KMS-11 (cell line): ENCODE measurements around the gene MGMT.

ENCODE experiments used
- H2AFZ ChIP-seq: fragments of 200-600 bp; sonication (generic); 2 replicates; pipeline ENCODE4 v1.6.1; 2016; ENCODE audit warnings: antibody characterized with exemption, mixed run types, low read depth
- H3K27ac ChIP-seq: fragments of 200-600 bp; sonication (generic); 2 replicates; pipeline ENCODE4 v1.6.1; 2016; ENCODE audit warnings: mild to moderate bottlenecking, mixed run types
- H3K27me3 ChIP-seq: fragments of 200-600 bp; sonication (generic); 2 replicates; pipeline ENCODE4 v1.6.1; 2017; ENCODE audit warnings: mild to moderate bottlenecking, low read depth, mixed run types, moderate library complexity; ENCODE audit not compliant: insufficient read depth
- H3K36me3 ChIP-seq: fragments of 200-600 bp; sonication (generic); 2 replicates; pipeline ENCODE4 v1.6.1; 2017; ENCODE audit warnings: mild to moderate bottlenecking, mixed run types; ENCODE audit not compliant: insufficient read depth
- H3K4me1 ChIP-seq: fragments of 200-600 bp; sonication (generic); 2 replicates; pipeline ENCODE4 v1.6.1; 2016; ENCODE audit warnings: mild to moderate bottlenecking, low read depth, mixed run types; ENCODE audit not compliant: poor library complexity, severe bottlenecking
- H3K4me2 ChIP-seq: fragments of 200-600 bp; sonication (generic); 2 replicates; pipeline ENCODE4 v1.7.0; 2016; ENCODE audit warnings: mild to moderate bottlenecking, mixed run types
- H3K4me3 ChIP-seq: fragments of 200-600 bp; sonication (generic); IDR thresholded peaks from 2 replicates; pipeline ENCODE4 v1.6.1; 2017; ENCODE audit warnings: low read depth, low read length, mixed read lengths; ENCODE audit not compliant: insufficient read depth
- H3K79me2 ChIP-seq: fragments of 200-600 bp; sonication (generic); 2 replicates; pipeline ENCODE4 v1.6.1; 2016; ENCODE audit warnings: low read depth, mixed run types; ENCODE audit not compliant: insufficient read depth
- H3K9ac ChIP-seq: fragments of 200-600 bp; sonication (generic); 2 replicates; pipeline ENCODE4 v1.6.1; 2016; ENCODE audit warnings: mild to moderate bottlenecking, mixed run types
- H4K20me1 ChIP-seq: fragments of 200-600 bp; sonication (generic); 2 replicates; pipeline ENCODE4 v1.6.1; 2016; ENCODE audit warnings: mild to moderate bottlenecking, mixed run types; ENCODE audit not compliant: insufficient read depth
- CTCF ChIP-seq: fragments of 200-600 bp; sonication (generic); conservative IDR thresholded peaks from 2 replicates; pipeline ENCODE4 v1.6.1; 2017; ENCODE audit warnings: low read depth, mild to moderate bottlenecking, antibody characterized with exemption, low read length, moderate library complexity, mixed read lengths

The MGMT gene

GRCh38 chr10:129699722-129700340, 232.8 kb downstream of the MGMT start:
- no peak overlapping the region for H3K27ac ChIP-seq
- no peak overlapping the region for H3K9ac ChIP-seq
- H3K27me3 ChIP-seq = no peaks in the 10 kb centered on the region
- H3K4me3 ChIP-seq = no peak overlapping the region
- H3K4me1 ChIP-seq = no peaks in the 10 kb centered on the region
- no peak overlapping the region for H2AFZ ChIP-seq
- H4K20me1 ChIP-seq = no peaks in the 10 kb centered on the region
- H3K36me3 ChIP-seq = no peaks in the 10 kb centered on the region
- TF ChIP-seq CTCF = no peak
- H3K79me2 ChIP-seq = no peaks in the 10 kb centered on the region
- no peak overlapping the region for H3K4me2 ChIP-seq

GRCh38 chr10:129702605-129703004, 235.6 kb downstream of the MGMT start:
- no peak overlapping the region for H3K4me3 ChIP-seq
- H3K27ac ChIP-seq = no peak overlapping the region
- H4K20me1 ChIP-seq = no peaks in the 10 kb centered on the region
- no peak overlapping the region for H2AFZ ChIP-seq
- no peak for TF ChIP-seq CTCF
- no peak overlapping the region for H3K9ac ChIP-seq
- no peaks in the 10 kb centered on the region for H3K27me3 ChIP-seq
- H3K36me3 ChIP-seq = no peaks in the 10 kb centered on the region
- no peaks in the 10 kb centered on the region for H3K79me2 ChIP-seq
- no peak overlapping the region for H3K4me2 ChIP-seq
- H3K4me1 ChIP-seq = no peaks in the 10 kb centered on the region

- no peaks in the 10 kb centered on the region for H3K27me3 ChIP-seq
- H4K20me1 ChIP-seq = no peaks in the 10 kb centered on the region
- H3K4me3 ChIP-seq = no peak overlapping the region
- no peak overlapping the region for H2AFZ ChIP-seq
- H3K36me3 ChIP-seq = no peaks in the 10 kb centered on the region
- H3K79me2 ChIP-seq = no peaks in the 10 kb centered on the region
- no peak overlapping the region for H3K4me2 ChIP-seq
- TF ChIP-seq CTCF = no peak
- H3K27ac ChIP-seq = no peak overlapping the region
- no peak overlapping the region for H3K9ac ChIP-seq
- no peaks in the 10 kb centered on the region for H3K4me1 ChIP-seq
Measured at GRCh38 chr10:129703287-129704137, 236.5 kb downstream of the MGMT start.

- Histone ChIP-seq H3K4me2 (no peak overlapping the region), H3K36me3 (no peaks in the 10 kb centered on the region), H3K4me3 (no peak overlapping the region), H3K9ac (no peak overlapping the region), H3K4me1 (no peaks in the 10 kb centered on the region), H4K20me1 (no peaks in the 10 kb centered on the region), H3K27me3 (no peaks in the 10 kb centered on the region), H2AFZ (no peak overlapping the region), H3K79me2 (no peaks in the 10 kb centered on the region), H3K27ac (no peak overlapping the region)
- no peak for TF ChIP-seq CTCF
Measured at GRCh38 chr10:129704225-129704624, 237.2 kb downstream of the MGMT start.
